ENCODE data around the gene LRRTM1.

The LRRTM1 gene

DNA sequence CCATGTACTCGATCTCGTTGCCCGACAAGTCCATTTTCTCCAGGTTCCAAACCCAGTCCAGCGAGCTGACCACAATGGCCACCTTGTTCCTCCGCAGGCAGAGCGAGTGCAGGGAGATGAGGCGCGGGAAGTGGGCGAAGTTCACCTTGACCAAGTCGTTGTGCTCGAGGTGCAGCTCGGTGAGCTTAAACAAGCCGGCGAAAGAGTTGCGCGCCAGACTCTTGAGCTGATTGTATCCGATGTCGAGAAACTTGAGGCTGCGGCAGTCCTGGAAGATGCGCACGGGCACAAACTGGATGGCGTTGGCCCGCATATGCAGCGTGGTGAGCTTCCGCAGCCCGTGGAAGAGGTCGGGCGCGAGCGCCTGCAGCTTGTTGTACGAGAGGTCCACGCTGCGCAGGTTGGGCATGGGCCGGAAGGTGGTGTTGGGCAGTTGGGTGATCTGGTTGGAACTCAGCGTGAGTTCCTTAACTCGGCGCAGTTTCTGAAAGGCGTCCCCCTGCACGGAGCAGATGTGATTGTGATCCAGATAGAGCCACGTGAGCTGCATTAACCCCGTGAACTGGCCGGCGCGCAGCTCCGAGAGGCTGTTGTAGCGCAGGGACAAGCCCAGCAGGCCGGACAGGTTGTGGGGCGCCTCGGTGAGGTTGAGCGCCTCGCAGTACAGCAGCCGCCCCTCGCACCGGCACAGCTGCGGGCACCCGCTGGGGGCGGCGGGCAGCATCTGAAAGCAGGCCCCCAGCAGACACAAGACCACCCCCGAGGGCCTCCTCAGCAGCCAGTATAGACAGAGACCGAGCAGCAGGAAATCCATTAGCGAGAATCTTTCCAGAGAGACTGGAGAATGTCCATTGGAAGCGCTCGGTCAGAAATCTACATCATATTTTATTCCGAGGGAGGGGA, 1.3 kb downstream of the LRRTM1 start:
- POLR2A ChIA-PET: interaction anchor here (0.6 kb wide), 1 partner anchor 16 kb away, joined by 3 read pairs; no protein-coding TSS in a partner anchor

DNA sequence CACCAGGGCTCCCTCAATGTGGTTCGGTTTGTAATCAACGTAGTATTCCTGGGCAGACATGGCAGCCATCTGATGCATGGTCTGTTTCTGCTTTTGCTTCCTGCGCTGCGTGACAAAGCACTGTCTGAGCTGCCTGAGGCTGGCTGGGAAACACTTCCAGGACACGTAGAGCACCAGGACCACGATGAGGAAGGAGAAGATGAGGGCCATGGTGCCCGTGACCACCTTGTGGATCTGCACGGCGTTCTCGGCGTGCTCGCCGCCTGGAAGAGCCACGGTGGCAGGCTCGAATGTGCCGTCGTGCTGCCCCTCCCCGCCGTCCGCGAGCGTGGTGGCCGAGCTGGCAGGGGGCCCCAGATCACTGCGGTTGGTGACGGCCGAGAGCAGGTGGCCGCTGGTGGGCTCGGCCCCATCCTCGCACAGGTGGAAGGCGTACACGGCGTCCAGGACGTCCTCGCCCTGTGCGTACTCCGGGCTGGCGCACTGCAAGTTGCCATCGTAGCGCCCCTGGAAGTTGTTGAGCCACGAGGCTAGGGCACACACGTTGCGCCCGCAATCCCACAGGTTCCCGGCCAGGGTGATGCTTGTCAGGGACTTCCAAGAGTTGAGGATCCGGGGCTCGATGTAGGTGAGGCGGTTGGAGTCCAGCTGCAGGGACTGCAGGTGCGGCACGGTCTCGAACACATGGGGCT, 2.1 kb downstream of the LRRTM1 start:
- Histone ChIP-seq H3K9me3 (ENCODE audit: control extremely low read depth in 1 of 5, control insufficient read depth in 4 of 5, insufficient read depth in 2 of 5, low read depth in 1 of 5, low read length in 4 of 5) (peaks cover 0 to 3% (median 0%) of the 10 kb centered on the region in 5 experiments), H3K27me3 (replicated peaks in 2 of 5; ENCODE audit: control insufficient read depth in 4 of 5, insufficient read depth in 5 of 5, low read length in 4 of 5) (peaks cover 14 to 91% (median 44%) of the 10 kb centered on the region in 5 experiments), H3K36me3 (ENCODE audit: control insufficient read depth in 4 of 4, insufficient read depth in 4 of 4, low read length in 3 of 4) (no peaks in the 10 kb centered on the region), H3K27ac (ENCODE audit: insufficient read depth in 1 of 2, low read depth in 1 of 2, low read length in 2 of 2, poor library complexity in 1 of 2, severe bottlenecking in 2 of 2) (no peak overlapping the region), H3K4me3 (ENCODE audit: control insufficient read depth in 1 of 7, extremely low read depth in 1 of 7, insufficient read depth in 4 of 7, low read depth in 2 of 7, low read length in 6 of 7) (peak overlapping the region in 5 of 7 experiments; percentile 19 to 65 (median 50)), H3K4me1 (ENCODE audit: control extremely low read depth in 1 of 4, control insufficient read depth in 4 of 4, insufficient read depth in 4 of 4, low read length in 3 of 4) (peaks cover 0 to 25% (median 14%) of the 10 kb centered on the region in 4 experiments)
- ChIA-PET POLR2A (no interaction called here), CTCF (interaction anchor here (0.8 to 1.1 kb wide), 2 partner anchors 19 to 47 kb away, joined by 3 read pairs; no protein-coding TSS in a partner anchor)
- WGBS (ENCODE audit: insufficient coverage): under 1% methylated on average over 40 of the region's 50 CpGs
- DNase-seq: peak; percentile 29 to 78 (median 67)

More for the DNA sequence above, 1.3 kb downstream of the LRRTM1 start:
- peak in 2 of 3 donors; percentile 30 to 50 for DNase-seq
- Histone ChIP-seq H3K9me3 (ENCODE audit: control extremely low read depth in 1 of 5, control insufficient read depth in 4 of 5, insufficient read depth in 2 of 5, low read depth in 1 of 5, low read length in 4 of 5) (peaks cover 0 to 3% (median 0%) of the 10 kb centered on the region in 5 experiments), H3K4me3 (ENCODE audit: control insufficient read depth in 1 of 7, extremely low read depth in 1 of 7, insufficient read depth in 4 of 7, low read depth in 2 of 7, low read length in 6 of 7) (peak overlapping the region in 4 of 7 experiments; percentile 25 to 65 (median 50)), H3K36me3 (ENCODE audit: control insufficient read depth in 4 of 4, insufficient read depth in 4 of 4, low read length in 3 of 4) (no peaks in the 10 kb centered on the region), H3K4me1 (ENCODE audit: control extremely low read depth in 1 of 4, control insufficient read depth in 4 of 4, insufficient read depth in 4 of 4, low read length in 3 of 4) (peaks cover 0 to 25% (median 14%) of the 10 kb centered on the region in 4 experiments), H3K27ac (ENCODE audit: insufficient read depth in 1 of 2, low read depth in 1 of 2, low read length in 2 of 2, poor library complexity in 1 of 2, severe bottlenecking in 2 of 2) (no peak overlapping the region), H3K27me3 (replicated peaks in 2 of 5; ENCODE audit: control insufficient read depth in 4 of 5, insufficient read depth in 5 of 5, low read length in 4 of 5) (peaks cover 16 to 97% (median 44%) of the 10 kb centered on the region in 5 experiments)
- CTCF ChIA-PET: interaction anchor here (0.8 to 1.1 kb wide), 2 partner anchors 19 to 48 kb away, joined by 3 read pairs; no protein-coding TSS in a partner anchor
- WGBS (ENCODE audit: insufficient coverage): 1% methylated on average over 51 of the region's 64 CpGs

DNA sequence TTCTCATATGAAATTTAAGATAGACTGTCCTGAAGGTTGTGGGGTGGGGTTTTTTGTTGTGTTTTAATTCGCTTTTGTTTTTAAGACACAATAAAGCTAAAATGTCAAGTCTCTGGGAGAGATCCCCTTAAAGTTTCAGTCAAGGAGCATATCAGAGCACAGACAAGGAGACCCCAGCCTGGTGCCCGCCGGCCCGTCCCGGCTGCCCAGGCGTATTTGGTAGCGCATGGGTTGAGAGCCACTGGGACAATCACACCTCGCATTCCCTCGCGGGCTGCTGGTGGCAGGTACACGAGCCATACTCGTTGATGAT, 2.6 kb downstream of the LRRTM1 start:
- ChIA-PET POLR2A (no interaction called here), CTCF (no interaction called here)
- no peak for DNase-seq
- H3K9me3 ChIP-seq (ENCODE audit: control extremely low read depth in 1 of 5, control insufficient read depth in 4 of 5, insufficient read depth in 2 of 5, low read depth in 1 of 5, low read length in 4 of 5): peaks cover 0 to 3% (median 0%) of the 10 kb centered on the region in 5 experiments
- peak overlapping the region in 2 of 7 experiments; percentile 50 to 65 for H3K4me3 ChIP-seq (ENCODE audit: control insufficient read depth in 1 of 7, extremely low read depth in 1 of 7, insufficient read depth in 4 of 7, low read depth in 2 of 7, low read length in 6 of 7)
- H3K4me1 ChIP-seq (ENCODE audit: control extremely low read depth in 1 of 4, control insufficient read depth in 4 of 4, insufficient read depth in 4 of 4, low read length in 3 of 4): peaks cover 0 to 25% (median 14%) of the 10 kb centered on the region in 4 experiments
- 12% methylated on average over 11 of the region's 12 CpGs for WGBS (ENCODE audit: insufficient coverage)
- H3K27ac ChIP-seq (ENCODE audit: insufficient read depth in 1 of 2, low read depth in 1 of 2, low read length in 2 of 2, poor library complexity in 1 of 2, severe bottlenecking in 2 of 2): no peak overlapping the region
- peaks cover 14 to 91% (median 49%) of the 10 kb centered on the region in 5 experiments for H3K27me3 ChIP-seq (replicated peaks in 2 of 5; ENCODE audit: control insufficient read depth in 4 of 5, insufficient read depth in 5 of 5, low read length in 4 of 5)
- no peaks in the 10 kb centered on the region for H3K36me3 ChIP-seq (ENCODE audit: control insufficient read depth in 4 of 4, insufficient read depth in 4 of 4, low read length in 3 of 4)

DNA sequence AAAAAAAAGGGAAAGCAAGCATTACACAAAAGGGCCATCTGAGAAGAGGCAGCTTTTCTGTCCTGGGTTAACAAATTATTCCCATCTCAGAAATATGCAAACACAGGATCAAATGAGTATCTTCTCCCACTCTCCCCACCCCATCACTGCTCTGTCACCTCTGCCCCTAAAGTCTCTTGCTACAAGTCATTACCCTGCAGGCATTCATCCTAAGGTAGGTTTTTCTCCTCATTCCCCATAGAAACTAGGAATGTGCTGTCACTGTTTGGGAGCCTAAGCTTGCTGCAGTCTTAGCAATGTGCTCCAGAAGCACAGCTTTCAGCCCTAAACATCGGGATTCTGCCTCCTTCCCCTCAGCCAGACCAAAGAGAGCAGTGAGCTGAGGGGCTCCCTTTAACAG, 3.6 kb downstream of the LRRTM1 start:
- no peaks in the 10 kb centered on the region for H3K36me3 ChIP-seq (ENCODE audit: control insufficient read depth in 4 of 4, insufficient read depth in 4 of 4, low read length in 3 of 4)
- peaks cover 0 to 1% (median 0%) of the 10 kb centered on the region in 5 experiments for H3K9me3 ChIP-seq (ENCODE audit: control extremely low read depth in 1 of 5, control insufficient read depth in 4 of 5, insufficient read depth in 2 of 5, low read depth in 1 of 5, low read length in 4 of 5)
- POLR2A ChIA-PET: no interaction called here
- peaks cover 0 to 25% (median 14%) of the 10 kb centered on the region in 4 experiments for H3K4me1 ChIP-seq (ENCODE audit: control extremely low read depth in 1 of 4, control insufficient read depth in 4 of 4, insufficient read depth in 4 of 4, low read length in 3 of 4)
- DNase-seq: no peak
- no peak overlapping the region for H3K27ac ChIP-seq (ENCODE audit: insufficient read depth in 1 of 2, low read depth in 1 of 2, low read length in 2 of 2, poor library complexity in 1 of 2, severe bottlenecking in 2 of 2)
- H3K27me3 ChIP-seq (replicated peaks in 2 of 5; ENCODE audit: control insufficient read depth in 4 of 5, insufficient read depth in 5 of 5, low read length in 4 of 5): peaks cover 12 to 87% (median 47%) of the 10 kb centered on the region in 5 experiments
- CTCF ChIA-PET: no interaction called here
- H3K4me3 ChIP-seq (ENCODE audit: control insufficient read depth in 1 of 7, extremely low read depth in 1 of 7, insufficient read depth in 4 of 7, low read depth in 2 of 7, low read length in 6 of 7): no peak overlapping the region
- no CpG with 5 or more reads among the region's 1 CpG for WGBS (ENCODE audit: insufficient coverage)

DNA sequence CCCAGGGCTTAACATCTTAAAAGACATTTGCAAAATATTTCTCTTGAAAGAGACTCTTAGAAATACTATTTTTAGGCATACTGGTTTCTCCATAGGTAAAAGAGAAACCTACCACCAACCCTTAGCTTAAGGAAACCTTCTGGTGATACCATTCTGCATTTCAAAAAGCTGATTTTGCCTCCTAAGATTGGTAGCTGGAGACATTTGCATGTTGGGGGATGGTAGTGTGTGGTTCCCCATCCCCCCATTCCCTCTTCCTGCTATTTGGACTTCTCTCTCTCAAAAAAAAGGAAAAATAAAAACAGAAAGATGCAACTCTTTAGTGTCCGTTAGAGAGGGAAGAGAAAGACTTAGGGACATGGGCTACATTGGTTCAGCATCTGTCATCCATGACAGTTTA, 4.2 kb downstream of the LRRTM1 start:
- Histone ChIP-seq H3K4me3 (ENCODE audit: control insufficient read depth in 1 of 7, extremely low read depth in 1 of 7, insufficient read depth in 4 of 7, low read depth in 2 of 7, low read length in 6 of 7) (no peak overlapping the region), H3K27ac (ENCODE audit: insufficient read depth in 1 of 2, low read depth in 1 of 2, low read length in 2 of 2, poor library complexity in 1 of 2, severe bottlenecking in 2 of 2) (no peak overlapping the region), H3K27me3 (replicated peaks in 2 of 5; ENCODE audit: control insufficient read depth in 4 of 5, insufficient read depth in 5 of 5, low read length in 4 of 5) (peaks cover 6 to 86% (median 42%) of the 10 kb centered on the region in 5 experiments), H3K9me3 (ENCODE audit: control extremely low read depth in 1 of 5, control insufficient read depth in 4 of 5, insufficient read depth in 2 of 5, low read depth in 1 of 5, low read length in 4 of 5) (peaks cover 0 to 1% (median 0%) of the 10 kb centered on the region in 5 experiments), H3K4me1 (ENCODE audit: control extremely low read depth in 1 of 4, control insufficient read depth in 4 of 4, insufficient read depth in 4 of 4, low read length in 3 of 4) (peaks cover 0 to 25% (median 14%) of the 10 kb centered on the region in 4 experiments), H3K36me3 (ENCODE audit: control insufficient read depth in 4 of 4, insufficient read depth in 4 of 4, low read length in 3 of 4) (no peaks in the 10 kb centered on the region)
- CTCF ChIA-PET: no interaction called here
- no CpG with 5 or more reads among the region's 1 CpG for WGBS (ENCODE audit: insufficient coverage)
- POLR2A ChIA-PET: no interaction called here
- no peak for DNase-seq

GRCh38 chr2:80299661-80300060, 4.9 kb downstream of the LRRTM1 start:
- ChIA-PET CTCF (interaction anchor here (1.2 kb wide), 1 partner anchor 13 kb away, joined by 4 read pairs; no protein-coding TSS in a partner anchor), POLR2A (no interaction called here)
- no peaks in the 10 kb centered on the region for H3K36me3 ChIP-seq (ENCODE audit: control insufficient read depth in 4 of 4, insufficient read depth in 4 of 4, low read length in 3 of 4)
- H3K27ac ChIP-seq (ENCODE audit: insufficient read depth in 1 of 2, low read depth in 1 of 2, low read length in 2 of 2, poor library complexity in 1 of 2, severe bottlenecking in 2 of 2): no peak overlapping the region
- peaks cover 0 to 82% (median 35%) of the 10 kb centered on the region in 5 experiments for H3K27me3 ChIP-seq (replicated peaks in 2 of 5; ENCODE audit: control insufficient read depth in 4 of 5, insufficient read depth in 5 of 5, low read length in 4 of 5)
- WGBS (ENCODE audit: insufficient coverage): 40% methylated on average over 1 of the region's 5 CpGs
- peaks cover 0 to 25% (median 14%) of the 10 kb centered on the region in 4 experiments for H3K4me1 ChIP-seq (ENCODE audit: control extremely low read depth in 1 of 4, control insufficient read depth in 4 of 4, insufficient read depth in 4 of 4, low read length in 3 of 4)
- no peak for DNase-seq
- no peak overlapping the region for H3K4me3 ChIP-seq (ENCODE audit: control insufficient read depth in 1 of 7, extremely low read depth in 1 of 7, insufficient read depth in 4 of 7, low read depth in 2 of 7, low read length in 6 of 7)
- no peaks in the 10 kb centered on the region for H3K9me3 ChIP-seq (ENCODE audit: control extremely low read depth in 1 of 5, control insufficient read depth in 4 of 5, insufficient read depth in 2 of 5, low read depth in 1 of 5, low read length in 4 of 5)

Data from common myeloid progenitor, CD34-positive (primary cell).